Lower lobe of right lung (tissue), 2 donors: Measurements from ENCODE around the gene ZNF341. TPM values are rescaled to one million over a fixed set of nuclear protein-coding genes. Genes with fewer than 3 reads are reported as not detected.

Source experiments
- ATAC-seq, 2 donors: fragments of 200-7000 bp; cut with Tn5 transposase; one replicate each; pipeline ENCODE4 v1.9.1; 2020 to 2022; ENCODE audit warnings: mild to moderate bottlenecking in 2 of 2, moderate library complexity in 2 of 2
- DNase-seq: peaks from one replicate; pipeline ENCODE4 v3.0.0-alpha.2; 2020
- H3K27ac ChIP-seq: fragments of 200-600 bp; one replicate; pipeline ENCODE4 v1.8.0; 2022
- H3K27me3 ChIP-seq: fragments of 200-600 bp; one replicate; pipeline ENCODE4 v1.8.0; 2022; ENCODE audit warnings: low read depth
- H3K36me3 ChIP-seq: fragments of 200-600 bp; one replicate; pipeline ENCODE4 v1.8.0; 2022; ENCODE audit warnings: mild to moderate bottlenecking
- H3K4me1 ChIP-seq: fragments of 200-600 bp; one replicate; pipeline ENCODE4 v1.8.0; 2022
- H3K4me3 ChIP-seq: fragments of 200-600 bp; one replicate; pipeline ENCODE4 v1.8.0; 2022; ENCODE audit warnings: mild to moderate bottlenecking
- H3K9me3 ChIP-seq: fragments of 200-600 bp; one replicate; pipeline ENCODE4 v1.8.0; 2022
- intact Hi-C: fragments of 100-400 bp; cut with DNase I; formaldehyde crosslinking; loops from one replicate; pipeline ENCODE4 v1.11.0; 2022
- total RNA-seq: library from RNA; stranded (reverse); fragmentation: NEBNext Ultra II Directional; extraction: Animal tissue kit (Norgen Biotek cat#: 25700); gene quantifications from one replicate; pipeline ENCODE4 v1.2.1, GENCODE V29; 2021
- TF ChIP-seq, protein P1 (sequence below): fragments of 200-600 bp; IDR thresholded peaks from one replicate; pipeline ENCODE4 v1.8.0; 2022; ENCODE audit warnings: antibody characterized with exemption, mild to moderate bottlenecking
- donor health status: DM: no; HTN: yes; CAD: no; lungs with severe emphysema.

The ZNF341 gene
- total RNA-seq, 1 donor from 2014 or later = 5.6 TPM

DNA sequence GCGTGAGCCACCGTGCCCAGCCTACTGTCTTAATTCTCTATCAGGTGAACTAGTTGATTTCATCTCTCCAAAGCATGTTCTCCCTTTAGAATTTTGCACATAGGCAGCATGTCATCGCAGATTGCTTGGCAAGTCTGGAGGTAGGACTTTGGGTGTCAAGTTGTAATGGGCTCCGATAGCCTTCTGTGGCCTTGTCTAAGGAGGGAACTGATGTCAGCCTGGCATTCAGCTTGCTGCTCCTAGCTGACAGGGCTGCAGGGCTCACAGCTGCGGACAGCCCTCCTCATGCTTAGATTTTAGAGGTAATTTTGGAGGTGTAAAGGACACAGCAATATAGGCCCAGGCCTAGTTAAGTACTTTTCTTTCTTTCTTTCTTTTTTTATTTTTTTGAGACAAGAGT, 90.6 kb downstream of the ZNF341 start:
- H3K27me3 ChIP-seq = no peaks in the 10 kb centered on the region
- no peak for ATAC-seq
- intact Hi-C loops = no loop called here
- peaks cover 54% of the 10 kb centered on the region for H3K4me1 ChIP-seq
- no peaks in the 10 kb centered on the region for H3K36me3 ChIP-seq
- H3K4me3 ChIP-seq = no peak overlapping the region
- DNase-seq = no peak
- H3K9me3 ChIP-seq = no peaks in the 10 kb centered on the region
- no peak overlapping the region for H3K27ac ChIP-seq
- TF ChIP-seq, protein P1, sequence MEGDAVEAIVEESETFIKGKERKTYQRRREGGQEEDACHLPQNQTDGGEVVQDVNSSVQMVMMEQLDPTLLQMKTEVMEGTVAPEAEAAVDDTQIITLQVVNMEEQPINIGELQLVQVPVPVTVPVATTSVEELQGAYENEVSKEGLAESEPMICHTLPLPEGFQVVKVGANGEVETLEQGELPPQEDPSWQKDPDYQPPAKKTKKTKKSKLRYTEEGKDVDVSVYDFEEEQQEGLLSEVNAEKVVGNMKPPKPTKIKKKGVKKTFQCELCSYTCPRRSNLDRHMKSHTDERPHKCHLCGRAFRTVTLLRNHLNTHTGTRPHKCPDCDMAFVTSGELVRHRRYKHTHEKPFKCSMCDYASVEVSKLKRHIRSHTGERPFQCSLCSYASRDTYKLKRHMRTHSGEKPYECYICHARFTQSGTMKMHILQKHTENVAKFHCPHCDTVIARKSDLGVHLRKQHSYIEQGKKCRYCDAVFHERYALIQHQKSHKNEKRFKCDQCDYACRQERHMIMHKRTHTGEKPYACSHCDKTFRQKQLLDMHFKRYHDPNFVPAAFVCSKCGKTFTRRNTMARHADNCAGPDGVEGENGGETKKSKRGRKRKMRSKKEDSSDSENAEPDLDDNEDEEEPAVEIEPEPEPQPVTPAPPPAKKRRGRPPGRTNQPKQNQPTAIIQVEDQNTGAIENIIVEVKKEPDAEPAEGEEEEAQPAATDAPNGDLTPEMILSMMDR = no peak

DNA sequence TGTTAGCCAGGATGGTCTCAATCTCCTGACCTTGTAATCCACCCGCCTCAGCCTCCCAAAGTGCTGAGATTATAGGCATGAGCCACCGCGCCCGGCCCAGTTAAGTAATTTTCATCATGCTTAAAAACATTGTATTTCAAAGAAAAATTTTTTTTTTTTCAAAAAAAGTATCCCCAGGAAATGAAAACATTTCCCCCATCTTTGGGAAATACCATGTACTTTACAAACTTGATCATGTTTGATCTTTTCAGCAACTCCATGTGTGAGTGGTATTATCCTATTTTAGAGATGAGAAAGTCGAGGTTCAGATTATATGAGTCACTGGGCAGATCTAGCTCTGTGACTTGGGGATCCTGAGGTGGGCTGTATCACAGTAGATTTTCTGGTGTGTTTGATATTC, 91.2 kb downstream of the ZNF341 start:
- Histone ChIP-seq H3K27ac (no peak overlapping the region), H3K9me3 (no peaks in the 10 kb centered on the region), H3K4me3 (no peak overlapping the region), H3K27me3 (no peaks in the 10 kb centered on the region), H3K36me3 (no peaks in the 10 kb centered on the region), H3K4me1 (peaks cover 57% of the 10 kb centered on the region)
- intact Hi-C loops = no loop called here
- TF ChIP-seq, protein P1 = no peak
- DNase-seq (no peak), ATAC-seq (no peak)

DNA sequence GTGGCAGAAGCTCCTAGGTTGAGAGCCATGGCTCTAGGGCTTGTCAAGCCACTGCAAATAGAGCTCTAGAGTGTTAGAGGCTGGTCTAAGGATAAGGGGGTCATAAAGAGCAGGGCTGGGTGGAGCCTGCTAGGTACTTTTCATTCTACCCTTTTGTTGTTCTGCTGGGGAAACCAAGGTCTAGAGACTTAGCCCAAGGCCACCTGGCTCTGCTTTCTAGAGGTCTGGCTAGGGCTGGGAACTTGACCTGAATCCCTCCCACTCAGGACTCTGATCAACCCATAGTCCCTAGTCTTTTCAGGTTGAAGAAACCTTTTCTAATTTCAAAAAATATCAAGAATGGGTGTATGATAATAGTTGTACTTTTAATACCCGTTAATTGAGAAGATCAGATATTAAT, 93.1 kb downstream of the ZNF341 start:
- H3K27me3 ChIP-seq = no peaks in the 10 kb centered on the region
- ATAC-seq (no peak), DNase-seq (no peak)
- H3K4me3 ChIP-seq = no peak overlapping the region
- peaks cover 61% of the 10 kb centered on the region for H3K4me1 ChIP-seq
- no peaks in the 10 kb centered on the region for H3K36me3 ChIP-seq
- H3K9me3 ChIP-seq = no peaks in the 10 kb centered on the region
- intact Hi-C loops = no loop called here
- H3K27ac ChIP-seq = no peak overlapping the region
- TF ChIP-seq, protein P1 = no peak

DNA sequence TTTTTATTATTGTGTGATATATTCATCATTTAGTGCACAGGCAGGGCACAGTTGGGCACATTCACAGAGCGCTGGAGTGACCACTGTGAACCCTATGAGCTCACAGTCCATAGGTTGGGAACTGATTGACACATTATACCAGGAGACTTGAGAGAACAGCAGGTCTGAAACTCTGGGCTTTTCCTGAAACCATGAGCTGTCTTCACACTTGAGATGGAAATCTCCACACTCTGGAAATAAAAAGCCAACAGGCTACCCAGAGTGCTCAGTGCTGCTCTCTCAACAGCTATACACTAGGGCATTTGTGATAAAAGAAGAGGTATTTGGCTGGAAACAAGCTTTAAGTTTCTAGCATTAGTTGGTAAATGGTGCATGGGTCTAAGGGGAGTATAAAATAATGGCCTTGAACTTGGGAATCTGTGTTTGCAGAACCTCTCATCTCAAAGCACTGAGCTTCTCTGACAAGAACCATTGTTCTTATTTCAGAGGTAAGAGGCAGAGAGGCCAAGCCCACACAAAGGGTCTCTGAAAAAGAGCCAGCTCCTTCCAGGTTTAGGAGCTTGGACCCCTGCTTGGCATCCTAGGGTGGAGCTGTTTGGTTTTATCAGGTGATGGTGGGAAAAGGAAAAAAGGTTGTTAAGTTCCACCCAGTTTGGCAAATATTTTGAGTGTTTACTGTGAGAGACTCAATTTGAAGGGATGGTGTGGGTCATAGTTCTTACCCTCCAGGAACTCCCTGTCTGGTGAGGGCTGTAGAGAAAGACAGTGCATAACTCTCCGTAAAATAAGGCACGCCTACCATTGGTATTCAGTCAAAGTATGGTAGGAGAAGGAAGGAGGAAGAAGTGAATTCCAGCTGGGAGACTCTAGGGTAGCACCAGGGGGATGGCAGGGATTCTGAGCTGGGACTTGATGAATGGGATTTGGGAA, 93.8 kb downstream of the ZNF341 start:
- ATAC-seq = no peak

DNA sequence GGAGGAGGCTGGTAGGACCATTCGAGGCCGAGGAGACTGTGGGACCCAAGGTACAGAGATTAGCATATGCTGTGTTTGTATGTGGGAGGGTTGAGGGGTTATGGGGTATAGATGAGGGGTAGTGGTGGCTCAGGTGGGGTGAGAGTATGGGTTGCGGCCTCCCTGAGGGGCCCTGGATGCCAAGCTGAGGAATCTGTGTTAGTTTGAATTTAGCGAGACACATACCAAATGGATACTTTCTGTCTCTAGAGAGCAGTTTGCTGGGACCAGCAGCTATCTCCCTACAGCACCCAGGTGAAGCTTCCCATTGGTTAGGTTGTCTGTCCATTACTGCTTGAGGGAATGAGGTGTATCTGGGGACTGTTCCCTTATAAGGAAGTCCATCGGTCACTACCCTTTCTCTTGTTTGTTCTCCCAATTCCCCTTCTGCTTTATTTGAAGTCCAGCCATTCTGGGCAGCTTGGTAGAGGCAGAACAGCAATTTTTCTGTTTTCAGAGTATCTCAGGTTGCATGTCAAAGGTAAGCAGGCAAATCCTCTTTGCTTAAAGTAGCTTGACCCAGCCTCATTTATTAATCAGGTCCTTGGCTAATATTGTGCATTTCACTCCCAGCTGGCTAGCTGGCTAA, 94.6 kb downstream of the ZNF341 start:
- no peaks in the 10 kb centered on the region for H3K9me3 ChIP-seq
- no peak overlapping the region for H3K27ac ChIP-seq
- intact Hi-C loops = no loop called here
- H3K36me3 ChIP-seq = no peaks in the 10 kb centered on the region
- ATAC-seq = peak in 1 of 2 donors; percentile 47
- no peak overlapping the region for H3K4me3 ChIP-seq
- peaks cover 64% of the 10 kb centered on the region for H3K4me1 ChIP-seq
- TF ChIP-seq, protein P1 = no peak
- no peaks in the 10 kb centered on the region for H3K27me3 ChIP-seq
- no peak for DNase-seq

More for the DNA sequence above, 93.8 kb downstream of the ZNF341 start:
- TF ChIP-seq, protein P1 = no peak
- Histone ChIP-seq H3K27ac (no peak overlapping the region), H3K36me3 (no peaks in the 10 kb centered on the region), H3K27me3 (no peaks in the 10 kb centered on the region), H3K4me1 (peaks cover 61% of the 10 kb centered on the region), H3K4me3 (no peak overlapping the region), H3K9me3 (no peaks in the 10 kb centered on the region)
- DNase-seq = no peak
- intact Hi-C loops = no loop called here
